Measurements from ENCODE around the gene TMEM214.

The TMEM214 gene

DNA sequence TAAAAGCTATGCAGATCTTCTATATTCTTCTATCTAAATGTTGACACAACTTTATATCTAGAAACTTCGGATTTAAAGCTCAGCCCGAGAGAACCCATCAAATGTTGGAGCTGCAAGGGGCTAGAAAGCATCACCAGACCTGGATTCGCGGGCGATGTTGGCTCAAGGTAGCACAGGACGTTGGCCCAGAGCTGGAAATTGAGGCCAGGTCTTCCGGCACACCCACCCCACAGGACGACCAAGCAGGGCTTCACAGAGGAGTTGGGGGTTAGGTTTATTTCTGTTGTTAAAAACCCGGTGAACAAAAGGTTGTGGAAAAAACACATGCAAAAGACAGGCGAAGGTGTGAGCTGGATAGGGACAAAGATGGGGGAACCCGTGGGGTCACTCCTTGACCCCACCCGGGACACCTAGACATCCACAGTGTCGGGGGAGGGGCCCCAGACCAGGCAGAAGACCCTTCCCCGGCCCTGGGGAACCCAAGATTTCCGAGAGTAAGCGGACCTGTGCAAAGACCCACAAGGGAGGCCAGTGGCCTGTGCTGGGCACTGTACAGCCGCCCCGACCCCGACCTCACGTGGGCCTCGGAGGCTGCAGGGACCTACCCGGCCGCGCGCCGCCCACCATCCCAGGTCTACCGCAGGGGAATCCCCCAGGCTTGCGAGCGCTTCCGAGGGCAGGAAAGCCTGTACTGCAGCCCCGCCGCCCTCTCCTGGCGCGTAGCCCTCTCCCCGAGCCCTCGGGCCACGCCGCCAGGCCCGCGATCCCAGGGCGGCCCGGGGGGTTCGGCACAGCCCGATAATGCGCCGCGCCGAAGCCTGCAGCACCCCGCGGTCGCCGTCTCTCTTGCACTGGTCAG is 16.9 kb downstream of the TMEM214 start:
- Histone ChIP-seq H3K4me3 (ENCODE audit: severe bottlenecking) (peak overlapping the region; percentile 73), H3K4me1 (ENCODE audit: insufficient read depth, poor library complexity, severe bottlenecking) (peaks cover 3% of the 10 kb centered on the region), H3K27ac (ENCODE audit: poor library complexity, severe bottlenecking) (peak overlapping the region; percentile 64), H3K9me3 (ENCODE audit: severe bottlenecking) (no peaks in the 10 kb centered on the region), H3K27me3 (ENCODE audit: insufficient read depth, poor library complexity, severe bottlenecking) (no peaks in the 10 kb centered on the region), H3K36me3 (ENCODE audit: low read depth) (peaks cover 8% of the 10 kb centered on the region)
- no peak for TF ChIP-seq CTCF (IDR thresholded peaks at IDR 0.05; ENCODE audit: poor library complexity, severe bottlenecking)
- ATAC-seq (ENCODE audit: low read depth) (peak; percentile 2), DNase-seq (ENCODE audit: low spot score) (no peak)

DNA sequence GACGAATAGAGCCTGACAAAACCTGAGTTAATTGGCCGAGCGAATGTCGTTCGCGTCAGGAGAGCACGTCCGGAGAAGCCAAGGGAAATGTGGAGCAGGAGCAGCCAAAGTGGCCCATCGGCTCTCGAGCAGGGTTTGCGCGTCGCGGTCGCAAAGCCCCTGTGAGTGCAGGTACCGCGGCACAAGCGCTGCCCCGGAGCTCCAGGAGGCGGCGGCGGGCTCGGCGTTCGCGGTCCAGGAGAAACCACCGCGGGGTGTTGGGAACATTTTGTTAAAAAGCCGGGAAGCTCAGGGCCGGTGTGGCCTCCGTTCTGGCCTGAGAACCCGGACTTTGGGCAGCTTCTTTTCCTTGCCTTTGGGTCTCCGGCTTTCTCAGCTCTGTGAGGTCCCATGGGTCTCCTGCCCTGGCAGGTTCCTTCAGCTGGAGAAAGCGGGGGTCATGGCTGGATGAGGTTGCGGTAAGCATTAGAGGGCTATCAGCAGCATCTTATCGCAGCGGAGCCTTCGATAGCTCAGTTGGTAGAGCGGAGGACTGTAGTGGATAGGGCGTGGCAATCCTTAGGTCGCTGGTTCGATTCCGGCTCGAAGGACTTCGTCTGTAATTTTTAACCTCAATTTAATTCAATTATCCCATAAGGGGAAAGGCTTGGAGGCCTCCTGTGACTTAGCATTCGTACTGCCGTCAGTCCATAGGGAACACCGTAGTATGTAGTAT is 17.7 kb downstream of the TMEM214 start:
- no peaks in the 10 kb centered on the region for H3K27me3 ChIP-seq (ENCODE audit: insufficient read depth, poor library complexity, severe bottlenecking)
- H3K9me3 ChIP-seq (ENCODE audit: severe bottlenecking) = no peaks in the 10 kb centered on the region
- DNase-seq (ENCODE audit: low spot score) (peak; percentile 82), ATAC-seq (ENCODE audit: low read depth) (peak; percentile 71)
- H3K27ac ChIP-seq (ENCODE audit: poor library complexity, severe bottlenecking) = peak overlapping the region; percentile 64
- H3K4me1 ChIP-seq (ENCODE audit: insufficient read depth, poor library complexity, severe bottlenecking) = peaks cover 3% of the 10 kb centered on the region
- TF ChIP-seq CTCF (IDR thresholded peaks at IDR 0.05; ENCODE audit: poor library complexity, severe bottlenecking) = peak; percentile 19
- H3K4me3 ChIP-seq (ENCODE audit: severe bottlenecking) = peak overlapping the region; percentile 73
- peaks cover 15% of the 10 kb centered on the region for H3K36me3 ChIP-seq (ENCODE audit: low read depth)

DNA sequence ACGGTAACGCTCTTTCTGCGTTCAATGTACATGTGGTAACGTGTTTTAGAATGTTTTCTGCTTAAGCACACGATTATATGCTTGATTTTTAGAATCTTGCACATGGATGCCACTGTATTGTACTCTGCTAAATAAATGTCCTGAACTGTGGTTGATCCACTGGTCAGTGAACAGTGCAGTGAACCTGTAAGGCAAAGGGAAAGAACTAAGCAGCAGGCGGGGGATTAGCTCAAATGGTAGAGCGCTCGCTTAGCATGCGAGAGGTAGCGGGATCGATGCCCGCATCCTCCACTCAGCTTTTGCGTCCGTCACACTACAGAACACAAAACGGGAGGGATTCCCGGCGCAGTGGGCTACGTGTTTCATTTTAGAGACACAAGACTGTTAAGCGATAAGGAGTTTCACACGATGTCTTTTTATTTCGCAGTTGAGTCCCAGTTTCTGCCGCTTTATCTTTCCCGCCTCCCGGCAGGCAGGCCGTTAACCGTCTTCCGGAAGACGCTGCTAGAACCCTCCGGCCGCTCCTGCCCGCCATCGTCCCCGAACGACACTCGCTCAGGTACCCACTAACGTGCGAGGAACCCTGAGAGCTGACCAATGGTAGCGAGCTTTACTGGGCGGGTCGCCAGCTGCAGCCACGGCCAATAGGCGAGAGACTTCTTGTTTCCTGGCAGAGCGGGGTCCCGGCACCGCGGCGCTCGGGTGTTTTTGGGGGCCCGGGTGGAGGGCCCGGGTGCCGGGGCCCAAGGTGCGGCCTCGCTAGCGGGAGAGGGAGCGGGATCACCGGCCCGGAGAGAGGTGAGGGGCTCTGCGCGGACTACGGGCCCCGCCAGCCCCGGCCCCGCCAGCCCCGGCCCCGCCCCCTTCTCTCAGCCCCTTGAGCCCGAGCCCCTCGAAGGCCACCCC is 18.5 kb downstream of the TMEM214 start, which contains the start of gene AGBL5:
AGBL5 (plus strand) TSS at position 673 of the 906 bp plus-strand sequence. CDS start 1,291 bp downstream, outside the sequence.
- peaks cover 3% of the 10 kb centered on the region for H3K4me1 ChIP-seq (ENCODE audit: insufficient read depth, poor library complexity, severe bottlenecking)
- peak within 1 kb of the TSS; percentile 64 for H3K27ac ChIP-seq (ENCODE audit: poor library complexity, severe bottlenecking)
- peak within 1 kb of the TSS; percentile 73 for H3K4me3 ChIP-seq (ENCODE audit: severe bottlenecking)
- ATAC-seq (ENCODE audit: low read depth) (peak; percentile 69), DNase-seq (ENCODE audit: low spot score) (peak; percentile 94)
- no peak for TF ChIP-seq CTCF (IDR thresholded peaks at IDR 0.05; ENCODE audit: poor library complexity, severe bottlenecking)
- no peaks in the 10 kb centered on the region for H3K9me3 ChIP-seq (ENCODE audit: severe bottlenecking)
- peaks cover 24% of the 10 kb centered on the region for H3K36me3 ChIP-seq (ENCODE audit: low read depth)
- H3K27me3 ChIP-seq (ENCODE audit: insufficient read depth, poor library complexity, severe bottlenecking) = no peaks in the 10 kb centered on the region

GRCh38 chr2:27051902-27052645 is 19.3 kb downstream of the TMEM214 start:
- peaks cover 3% of the 10 kb centered on the region for H3K4me1 ChIP-seq (ENCODE audit: insufficient read depth, poor library complexity, severe bottlenecking)
- DNase-seq (ENCODE audit: low spot score) (no peak), ATAC-seq (ENCODE audit: low read depth) (no peak)
- H3K36me3 ChIP-seq (ENCODE audit: low read depth) = peaks cover 30% of the 10 kb centered on the region
- H3K27me3 ChIP-seq (ENCODE audit: insufficient read depth, poor library complexity, severe bottlenecking) = no peaks in the 10 kb centered on the region
- H3K9me3 ChIP-seq (ENCODE audit: severe bottlenecking) = no peaks in the 10 kb centered on the region
- H3K4me3 ChIP-seq (ENCODE audit: severe bottlenecking) = peak overlapping the region; percentile 73
- TF ChIP-seq CTCF (IDR thresholded peaks at IDR 0.05; ENCODE audit: poor library complexity, severe bottlenecking) = no peak
- H3K27ac ChIP-seq (ENCODE audit: poor library complexity, severe bottlenecking) = peak overlapping the region; percentile 64
